ENCODE data around the gene MAD1L1.

DNA sequence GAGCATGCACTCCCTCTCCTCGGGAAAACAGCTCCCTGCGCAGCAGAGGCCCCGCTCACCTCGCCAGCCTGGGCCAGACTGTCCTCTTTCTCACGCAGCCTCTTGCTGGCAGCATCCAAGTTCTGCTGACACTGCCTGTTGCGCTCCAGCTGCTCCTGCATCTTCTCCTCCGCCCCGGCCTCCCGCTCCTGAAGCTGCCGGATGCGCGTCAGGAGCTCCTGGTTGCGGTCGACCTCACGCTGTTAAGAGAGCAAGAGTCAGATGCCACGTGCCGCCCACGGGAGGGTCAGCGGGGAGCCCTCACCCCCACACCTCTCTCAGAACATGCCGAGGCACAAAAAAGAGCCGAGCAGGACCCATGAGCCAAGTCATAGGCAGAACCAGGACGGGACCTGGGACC is 10.2 kb downstream of the MAD1L1 start:
- no peak for TF ChIP-seq POLR2AphosphoS5 (IDR thresholded peaks at IDR 0.05)
- TF ChIP-seq, protein P1, sequence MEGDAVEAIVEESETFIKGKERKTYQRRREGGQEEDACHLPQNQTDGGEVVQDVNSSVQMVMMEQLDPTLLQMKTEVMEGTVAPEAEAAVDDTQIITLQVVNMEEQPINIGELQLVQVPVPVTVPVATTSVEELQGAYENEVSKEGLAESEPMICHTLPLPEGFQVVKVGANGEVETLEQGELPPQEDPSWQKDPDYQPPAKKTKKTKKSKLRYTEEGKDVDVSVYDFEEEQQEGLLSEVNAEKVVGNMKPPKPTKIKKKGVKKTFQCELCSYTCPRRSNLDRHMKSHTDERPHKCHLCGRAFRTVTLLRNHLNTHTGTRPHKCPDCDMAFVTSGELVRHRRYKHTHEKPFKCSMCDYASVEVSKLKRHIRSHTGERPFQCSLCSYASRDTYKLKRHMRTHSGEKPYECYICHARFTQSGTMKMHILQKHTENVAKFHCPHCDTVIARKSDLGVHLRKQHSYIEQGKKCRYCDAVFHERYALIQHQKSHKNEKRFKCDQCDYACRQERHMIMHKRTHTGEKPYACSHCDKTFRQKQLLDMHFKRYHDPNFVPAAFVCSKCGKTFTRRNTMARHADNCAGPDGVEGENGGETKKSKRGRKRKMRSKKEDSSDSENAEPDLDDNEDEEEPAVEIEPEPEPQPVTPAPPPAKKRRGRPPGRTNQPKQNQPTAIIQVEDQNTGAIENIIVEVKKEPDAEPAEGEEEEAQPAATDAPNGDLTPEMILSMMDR (IDR thresholded peaks at IDR 0.05 in 8 of 11, conservative IDR thresholded peaks at IDR 0.05 in 3 of 11) = no peak
